ENCODE measurements around the gene LVRN.

Gene LVRN

DNA sequence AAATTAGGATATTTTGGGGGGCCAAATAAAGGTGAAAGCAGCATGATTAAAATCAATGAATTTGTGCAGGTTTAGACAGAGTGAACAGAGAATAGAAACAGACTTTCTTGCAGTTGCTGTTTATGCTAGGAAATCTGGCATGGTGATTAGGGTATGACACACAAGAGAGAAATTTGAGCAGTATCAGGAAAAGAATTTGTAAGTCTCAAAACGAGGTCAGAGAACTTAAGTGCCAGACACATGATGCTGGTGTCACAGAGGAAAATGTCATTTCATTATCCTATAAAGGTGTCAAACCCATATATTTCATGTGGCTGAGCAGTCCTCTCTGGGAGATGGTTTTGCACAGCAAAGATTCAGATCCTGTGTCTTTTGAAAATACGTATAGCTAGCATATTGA is 15.7 kb downstream of the LVRN start:
- no peaks in the 10 kb centered on the region for H3K36me3 Mint-ChIP-seq
- no peak for ATAC-seq (ENCODE audit: low read depth)

DNA sequence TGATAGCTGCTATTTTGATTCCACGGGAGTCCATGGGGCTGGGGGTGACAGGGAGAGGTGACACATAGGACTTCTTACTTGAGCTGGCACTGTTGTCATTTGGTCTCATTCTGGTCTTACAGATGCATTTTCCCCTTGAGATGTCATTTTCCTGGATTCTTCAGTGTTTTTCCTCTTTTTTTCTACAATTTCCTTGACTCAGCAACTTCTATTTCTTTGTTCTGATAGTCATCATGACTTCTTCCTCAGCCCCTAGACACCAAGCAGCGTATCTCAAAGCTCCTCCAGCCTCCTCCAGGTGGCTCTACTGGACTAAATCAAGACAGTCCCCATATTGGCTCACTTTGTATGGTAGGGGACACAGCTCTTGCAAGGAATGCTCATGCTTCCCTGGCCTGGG is 16.5 kb downstream of the LVRN start:
- Mint-ChIP-seq H3K27ac (no peak overlapping the region), H3K9me3 (no peaks in the 10 kb centered on the region), H3K4me3 (no peak overlapping the region), H3K4me1 (peaks cover 6% of the 10 kb centered on the region), H3K27me3 (peaks cover 19% of the 10 kb centered on the region), H3K36me3 (no peaks in the 10 kb centered on the region)
- ATAC-seq (ENCODE audit: low read depth) (no peak), DNase-seq (ENCODE audit: low spot score in 2 of 2) (no peak)

More for the DNA sequence above, 15.7 kb downstream of the LVRN start:
- Mint-ChIP-seq H3K4me1 (peaks cover 6% of the 10 kb centered on the region), H3K27ac (no peak overlapping the region), H3K27me3 (peaks cover 19% of the 10 kb centered on the region), H3K4me3 (no peak overlapping the region), H3K9me3 (no peaks in the 10 kb centered on the region)
- DNase-seq (ENCODE audit: low spot score in 2 of 2) = no peak

DNA sequence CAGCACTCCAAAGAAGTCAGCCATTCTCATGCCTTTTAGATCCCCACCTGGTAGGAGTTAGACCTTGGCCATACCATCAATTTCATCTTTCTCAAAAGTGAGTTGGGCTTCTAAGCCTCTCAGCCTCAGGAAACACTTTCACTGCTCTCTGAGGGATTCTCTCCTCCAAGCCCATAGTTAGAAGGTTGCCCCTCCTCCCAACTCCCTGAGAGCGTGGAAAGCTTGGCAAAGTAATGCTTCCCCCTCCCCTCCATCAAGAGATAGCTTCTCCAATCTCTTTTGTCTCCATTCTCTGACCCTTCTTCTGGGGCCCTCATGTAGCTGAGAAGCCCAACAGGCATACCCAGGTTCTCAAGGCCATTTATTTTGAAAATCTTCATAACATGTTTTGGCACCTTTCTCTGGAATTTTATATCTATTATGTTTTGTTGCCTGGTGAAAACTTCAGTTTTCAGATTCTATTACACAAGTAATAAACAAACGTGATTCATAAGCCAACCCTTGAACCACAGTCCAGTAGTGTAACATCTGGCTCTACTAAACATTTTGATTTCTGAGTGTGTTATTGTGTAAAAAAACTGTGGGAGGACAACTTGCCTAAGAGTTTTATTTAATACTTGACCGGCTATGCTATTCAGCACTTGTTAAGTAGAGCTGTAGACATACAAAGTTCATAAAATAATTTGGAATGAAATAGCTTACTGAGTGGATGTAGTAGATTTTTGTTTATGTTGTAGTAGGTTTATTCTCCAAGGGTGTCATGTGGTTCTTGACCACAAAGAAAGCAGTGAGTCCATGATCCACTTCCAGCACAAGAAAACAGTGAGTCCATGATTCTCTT is 17.1 kb downstream of the LVRN start:
- Mint-ChIP-seq H3K27me3 (peaks cover 19% of the 10 kb centered on the region), H3K4me1 (peaks cover 6% of the 10 kb centered on the region), H3K4me3 (no peak overlapping the region), H3K27ac (no peak overlapping the region), H3K9me3 (no peaks in the 10 kb centered on the region), H3K36me3 (no peaks in the 10 kb centered on the region)
- ATAC-seq (ENCODE audit: low read depth) (no peak), DNase-seq (ENCODE audit: low spot score in 2 of 2) (no peak)

DNA sequence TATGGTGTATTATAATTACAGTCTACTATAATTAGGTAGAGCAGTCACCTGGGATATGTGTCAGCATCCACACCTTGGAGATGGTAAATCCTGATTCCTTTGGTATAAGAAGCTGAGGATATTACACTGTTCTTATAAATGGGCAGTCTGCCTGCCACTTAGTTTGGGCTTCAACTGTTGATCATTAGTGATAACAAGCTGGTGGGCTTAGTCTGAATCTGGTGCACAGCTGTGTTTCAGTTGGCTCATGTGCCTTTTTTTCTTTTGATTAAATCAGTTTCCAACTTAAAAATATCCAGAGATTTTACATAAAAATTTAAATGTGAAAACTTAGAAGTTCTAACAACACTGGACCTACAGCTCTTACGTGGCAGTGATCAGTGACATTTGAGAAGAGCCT is 21.2 kb downstream of the LVRN start:
- H3K4me1 Mint-ChIP-seq = no peaks in the 10 kb centered on the region
- H3K27me3 Mint-ChIP-seq = peaks cover 6% of the 10 kb centered on the region
- no peaks in the 10 kb centered on the region for H3K9me3 Mint-ChIP-seq
- ATAC-seq (ENCODE audit: low read depth) = no peak
- no peak overlapping the region for H3K4me3 Mint-ChIP-seq
- H3K27ac Mint-ChIP-seq = no peak overlapping the region
- no peaks in the 10 kb centered on the region for H3K36me3 Mint-ChIP-seq
- DNase-seq (ENCODE audit: low spot score in 2 of 2) = no peak

DNA sequence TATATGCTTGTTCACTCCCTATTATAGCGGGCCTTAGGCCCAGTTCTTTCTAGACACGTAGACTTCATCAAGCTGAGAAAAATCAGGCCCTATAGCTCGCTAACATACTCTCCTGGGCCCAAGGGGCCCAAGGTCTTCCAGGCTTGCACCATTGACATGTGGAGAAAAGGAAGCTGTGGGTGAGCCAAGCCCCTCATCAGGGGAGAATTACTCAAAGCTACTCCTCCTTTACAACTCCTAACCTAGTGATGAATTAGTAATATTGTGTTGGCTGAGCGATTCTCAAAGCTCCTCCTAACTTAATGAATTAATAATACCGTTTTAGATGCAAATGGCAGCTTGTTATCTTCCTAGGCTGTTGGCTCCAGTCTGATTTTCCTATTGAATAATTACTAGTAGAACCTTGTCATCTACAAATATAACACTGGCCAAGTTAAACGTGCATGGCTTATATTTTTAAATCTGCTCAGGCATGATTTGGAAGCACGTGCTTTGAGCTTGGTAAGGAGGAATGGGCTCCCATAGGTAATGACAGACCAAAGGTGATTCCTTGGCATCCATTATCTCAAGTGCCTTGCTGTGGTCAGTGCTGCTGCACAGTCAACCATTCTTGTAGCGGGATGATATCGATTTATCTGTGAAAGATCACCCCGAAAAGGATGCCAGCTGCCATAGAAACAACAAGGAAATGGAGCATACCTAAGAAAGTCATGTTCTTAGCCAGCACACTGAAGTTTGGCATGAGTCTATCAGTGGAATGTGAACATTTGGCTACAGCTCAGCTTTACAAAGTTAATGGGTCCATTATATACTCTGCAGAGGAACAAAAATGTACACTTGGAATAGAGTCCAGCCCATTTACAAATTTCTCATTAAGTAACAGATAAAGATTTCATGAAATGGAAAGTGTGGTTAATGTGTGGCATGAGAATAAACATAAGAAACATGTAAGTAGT is 23.8 kb downstream of the LVRN start:
- H3K4me1 Mint-ChIP-seq = no peaks in the 10 kb centered on the region
- no peaks in the 10 kb centered on the region for H3K36me3 Mint-ChIP-seq
- no peak overlapping the region for H3K4me3 Mint-ChIP-seq
- H3K27ac Mint-ChIP-seq = no peak overlapping the region
- no peaks in the 10 kb centered on the region for H3K9me3 Mint-ChIP-seq
- H3K27me3 Mint-ChIP-seq = no peaks in the 10 kb centered on the region
- ATAC-seq (ENCODE audit: low read depth) = no peak
- DNase-seq (ENCODE audit: low spot score in 2 of 2) = no peak

DNA sequence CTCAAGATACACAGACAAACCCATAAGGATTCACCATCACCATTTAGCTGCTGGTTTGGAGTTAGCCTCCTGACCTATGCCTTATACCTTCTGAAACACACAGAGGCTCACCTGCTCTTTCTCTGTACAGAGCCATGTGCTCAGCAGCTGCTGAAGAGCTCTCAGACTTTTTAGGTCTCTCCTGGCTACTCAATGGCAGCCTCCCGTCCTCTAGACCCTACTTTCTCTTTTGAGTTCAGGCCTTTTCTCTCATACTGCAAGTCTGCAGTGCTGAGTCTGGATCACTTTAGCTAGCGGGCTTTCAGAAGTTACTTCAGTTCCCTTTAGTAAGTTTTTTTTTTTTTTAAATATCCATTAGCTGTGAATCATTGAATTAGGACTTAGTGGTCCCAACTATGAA is 25.7 kb downstream of the LVRN start:
- Mint-ChIP-seq H3K4me1 (no peaks in the 10 kb centered on the region), H3K9me3 (no peaks in the 10 kb centered on the region), H3K4me3 (no peak overlapping the region)

DNA sequence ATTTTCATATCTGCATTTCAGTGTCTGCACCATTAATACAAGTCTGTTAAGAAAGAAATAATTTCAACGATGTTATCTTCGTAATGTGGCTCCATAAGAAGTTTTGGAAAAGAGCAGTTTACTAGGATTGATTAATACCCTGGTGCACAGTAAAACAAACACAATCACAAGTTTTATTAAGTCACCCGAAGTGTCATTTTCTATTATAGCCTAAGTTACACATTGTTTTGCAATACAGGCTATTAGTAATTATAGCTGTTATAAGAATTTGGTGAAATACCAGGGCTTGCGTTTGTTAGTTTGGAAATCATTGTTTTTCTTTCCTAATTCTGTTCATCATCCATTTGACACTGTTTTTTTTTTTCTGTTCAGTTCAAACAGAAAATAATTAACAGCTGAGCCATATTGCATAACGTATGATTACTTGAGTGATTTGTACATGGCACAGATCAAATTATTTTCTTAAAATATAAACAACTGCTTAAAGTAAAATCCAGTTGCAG is 30.6 kb downstream of the LVRN start:
- Mint-ChIP-seq H3K9me3 (no peaks in the 10 kb centered on the region), H3K36me3 (no peaks in the 10 kb centered on the region), H3K27ac (no peak overlapping the region), H3K27me3 (peaks cover 4% of the 10 kb centered on the region), H3K4me3 (no peak overlapping the region), H3K4me1 (no peaks in the 10 kb centered on the region)
- DNase-seq (ENCODE audit: low spot score in 2 of 2) (no peak), ATAC-seq (ENCODE audit: low read depth) (no peak)

More for the DNA sequence above, 25.7 kb downstream of the LVRN start:
- H3K27ac Mint-ChIP-seq = no peak overlapping the region
- H3K36me3 Mint-ChIP-seq = no peaks in the 10 kb centered on the region
- ATAC-seq (ENCODE audit: low read depth) (no peak), DNase-seq (ENCODE audit: low spot score in 2 of 2) (no peak)
- H3K27me3 Mint-ChIP-seq = no peaks in the 10 kb centered on the region

DNA sequence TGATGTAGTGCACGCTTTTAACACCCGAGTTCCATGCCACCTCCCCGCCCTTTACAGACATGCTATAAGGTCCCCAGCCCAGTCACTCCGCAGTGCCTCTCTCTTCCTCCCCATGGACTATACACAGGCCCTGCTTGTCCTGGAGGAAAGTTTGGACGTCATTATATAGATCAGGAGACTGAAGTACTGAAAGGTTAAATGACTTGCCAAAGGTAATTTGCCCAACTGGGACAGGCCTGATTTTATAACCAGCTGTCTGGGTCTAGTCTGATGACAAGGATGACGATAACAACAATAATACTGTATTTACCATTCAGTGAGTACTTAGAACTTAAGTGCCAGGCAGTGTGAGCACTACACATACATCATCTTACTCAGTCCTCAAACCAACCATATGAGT is 33.1 kb downstream of the LVRN start:
- DNase-seq (ENCODE audit: low spot score in 2 of 2) (no peak), ATAC-seq (ENCODE audit: low read depth) (no peak)
- H3K4me3 Mint-ChIP-seq = no peak overlapping the region
- no peaks in the 10 kb centered on the region for H3K9me3 Mint-ChIP-seq
- no peak overlapping the region for H3K27ac Mint-ChIP-seq
- no peaks in the 10 kb centered on the region for H3K36me3 Mint-ChIP-seq
- no peaks in the 10 kb centered on the region for H3K4me1 Mint-ChIP-seq
- H3K27me3 Mint-ChIP-seq = peaks cover 4% of the 10 kb centered on the region

DNA sequence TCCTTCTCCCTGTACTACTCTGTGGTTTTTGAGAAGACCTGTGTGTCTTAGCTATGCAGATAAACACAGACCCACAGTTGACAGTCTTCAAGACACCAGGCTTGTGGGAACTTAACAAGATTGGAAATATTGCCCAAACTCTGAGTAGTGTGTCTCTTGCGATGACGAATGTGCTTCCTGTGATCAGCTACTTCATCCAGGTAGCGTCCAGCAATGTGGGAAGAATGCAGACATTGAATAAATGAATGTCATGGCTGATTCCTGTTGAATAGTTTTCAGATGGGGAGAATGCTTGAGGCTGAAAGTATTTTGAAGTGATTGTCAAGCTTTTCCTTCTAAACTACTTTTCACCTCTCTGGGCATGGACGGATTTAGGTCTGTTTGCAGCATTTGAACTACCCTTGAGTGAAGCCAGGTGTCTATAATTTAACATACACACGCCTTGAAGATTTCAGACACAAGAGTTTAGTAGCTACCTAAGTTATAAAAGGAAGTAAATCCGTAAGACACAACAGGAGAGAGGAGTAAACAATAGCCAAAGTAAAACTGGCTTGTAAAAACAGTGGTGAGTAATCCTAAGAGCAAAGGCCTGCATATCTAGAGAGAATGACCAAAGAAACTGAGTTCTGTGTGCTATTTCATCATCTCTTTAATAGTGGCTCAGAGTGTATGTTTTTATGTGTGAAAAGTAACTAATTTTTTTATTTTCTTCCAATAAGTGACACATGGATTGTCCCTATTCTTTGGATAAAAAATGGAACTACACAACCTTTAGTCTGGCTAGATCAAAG is 40.0 kb downstream of the LVRN start:
- ATAC-seq (ENCODE audit: low read depth) (no peak), DNase-seq (ENCODE audit: low spot score in 2 of 2) (no peak)
- H3K27me3 Mint-ChIP-seq = peaks cover 2% of the 10 kb centered on the region
- H3K4me1 Mint-ChIP-seq = no peaks in the 10 kb centered on the region
- H3K4me3 Mint-ChIP-seq = no peak overlapping the region
- no peaks in the 10 kb centered on the region for H3K36me3 Mint-ChIP-seq
- H3K27ac Mint-ChIP-seq = no peak overlapping the region
- H3K9me3 Mint-ChIP-seq = no peaks in the 10 kb centered on the region

DNA sequence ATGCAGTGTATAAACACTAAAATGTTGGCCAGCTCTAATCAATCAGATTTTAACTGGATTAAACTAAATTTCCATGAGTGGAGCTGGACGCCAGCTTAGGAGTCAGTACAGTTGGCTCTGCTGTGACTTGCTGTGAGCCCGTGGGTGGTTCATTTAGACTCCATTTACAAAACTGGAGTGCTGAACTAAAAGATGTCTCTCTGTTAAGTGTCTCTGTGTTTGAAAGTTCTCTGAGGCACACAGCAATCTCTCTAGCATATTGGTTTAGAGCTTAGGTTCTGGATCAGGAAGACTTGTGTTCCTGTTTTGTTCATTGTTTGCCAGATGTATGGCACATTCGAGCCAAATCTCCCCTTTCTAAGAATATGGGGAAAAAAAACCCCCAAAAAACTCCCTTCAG is 42.0 kb downstream of the LVRN start:
- no peak for ATAC-seq (ENCODE audit: low read depth)
- no peaks in the 10 kb centered on the region for H3K9me3 Mint-ChIP-seq

DNA sequence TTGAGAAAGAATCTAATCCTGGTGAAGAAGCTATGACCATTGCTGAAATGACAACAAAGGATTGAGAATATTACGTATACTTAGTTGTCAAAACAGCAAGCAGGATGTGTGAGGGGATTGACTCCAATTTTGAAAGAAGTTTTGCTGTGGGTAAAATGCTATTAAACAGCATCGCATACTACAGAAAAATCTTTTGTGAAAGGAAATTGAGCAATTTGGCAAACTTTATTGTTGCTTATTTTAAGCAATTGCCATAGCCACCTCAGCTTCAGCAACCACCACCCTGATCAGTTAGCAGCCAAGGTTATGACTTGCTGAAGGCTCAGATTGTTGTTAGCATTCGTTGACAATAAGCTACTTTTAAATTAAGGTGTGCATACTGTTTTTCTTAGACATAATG is 47.5 kb downstream of the LVRN start:
- no peaks in the 10 kb centered on the region for H3K36me3 Mint-ChIP-seq
- ATAC-seq (ENCODE audit: low read depth) = no peak
- H3K9me3 Mint-ChIP-seq = no peaks in the 10 kb centered on the region
- peaks cover 3% of the 10 kb centered on the region for H3K27me3 Mint-ChIP-seq
- H3K27ac Mint-ChIP-seq = no peak overlapping the region
- H3K4me1 Mint-ChIP-seq = no peaks in the 10 kb centered on the region
- H3K4me3 Mint-ChIP-seq = no peak overlapping the region
- DNase-seq (ENCODE audit: low spot score in 2 of 2) = no peak

More for the DNA sequence above, 42.0 kb downstream of the LVRN start:
- no peak for DNase-seq (ENCODE audit: low spot score in 2 of 2)
- H3K27me3 Mint-ChIP-seq = no peaks in the 10 kb centered on the region
- no peaks in the 10 kb centered on the region for H3K4me1 Mint-ChIP-seq
- no peak overlapping the region for H3K27ac Mint-ChIP-seq
- no peaks in the 10 kb centered on the region for H3K36me3 Mint-ChIP-seq
- H3K4me3 Mint-ChIP-seq = no peak overlapping the region

DNA sequence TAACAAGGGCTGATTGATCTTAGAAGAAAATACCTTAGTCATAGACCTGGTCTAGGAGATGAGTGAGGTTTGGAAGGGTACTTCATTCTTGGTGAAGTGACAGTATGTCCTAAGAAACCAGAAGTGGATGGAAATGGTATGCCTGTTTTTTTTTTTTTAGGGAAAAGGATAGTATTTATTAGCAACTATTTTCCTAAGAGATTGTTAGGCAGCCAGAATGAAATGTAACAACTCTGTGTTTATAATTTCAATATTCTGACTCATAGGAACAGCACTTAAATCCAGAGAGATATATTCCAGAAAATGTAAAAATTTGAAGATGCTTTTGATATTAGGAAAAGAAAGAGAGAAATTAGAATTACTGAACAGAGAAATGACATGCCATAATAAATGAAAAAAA is 48.8 kb downstream of the LVRN start:
- Mint-ChIP-seq H3K36me3 (no peaks in the 10 kb centered on the region), H3K27me3 (peaks cover 3% of the 10 kb centered on the region), H3K27ac (no peak overlapping the region), H3K4me3 (no peak overlapping the region), H3K9me3 (no peaks in the 10 kb centered on the region), H3K4me1 (no peaks in the 10 kb centered on the region)
- ATAC-seq (ENCODE audit: low read depth) (no peak), DNase-seq (ENCODE audit: low spot score in 2 of 2) (no peak)

DNA sequence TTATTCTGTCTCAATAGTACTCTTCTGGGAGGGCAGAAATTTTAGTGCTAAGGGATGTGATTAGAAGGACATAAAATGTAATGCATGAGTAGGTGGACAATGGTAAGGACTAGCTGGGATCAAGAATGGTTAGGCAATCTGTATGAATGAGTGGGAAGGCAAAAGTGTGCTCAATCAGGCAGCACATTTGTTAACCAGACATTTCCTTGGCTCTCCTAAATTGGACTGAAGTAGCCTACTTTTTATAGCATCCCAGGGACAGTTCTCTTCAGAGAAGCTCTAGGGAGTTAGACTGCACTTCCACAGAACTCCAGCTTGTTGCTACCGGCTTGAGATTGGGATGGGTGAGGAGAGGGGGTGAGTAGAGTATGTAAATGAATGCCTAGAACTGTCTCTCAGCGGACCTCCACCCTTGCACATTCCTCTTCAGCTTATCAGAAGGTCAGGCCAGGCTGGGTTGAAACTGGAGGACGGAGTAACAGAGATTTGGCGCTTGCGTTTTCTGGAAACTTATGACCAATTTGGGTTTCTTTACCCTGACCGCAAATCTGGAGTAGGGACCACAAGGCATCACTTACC is 51.0 kb downstream of the LVRN start:
- Mint-ChIP-seq H3K9me3 (no peaks in the 10 kb centered on the region), H3K36me3 (no peaks in the 10 kb centered on the region), H3K4me3 (no peak overlapping the region), H3K27me3 (peaks cover 3% of the 10 kb centered on the region), H3K4me1 (no peaks in the 10 kb centered on the region), H3K27ac (no peak overlapping the region)
- no peak for DNase-seq (ENCODE audit: low spot score in 2 of 2)
- ATAC-seq (ENCODE audit: low read depth) = no peak

Measured in memory B cell (primary cell).